ENCODE data around the gene DDX31. TPM values are rescaled to one million over a fixed set of nuclear protein-coding genes. Genes with fewer than 3 reads are reported as not detected.

DDX31 gene
- total RNA-seq, 1 experiment from 2014 or later: 26.2 TPM

DNA sequence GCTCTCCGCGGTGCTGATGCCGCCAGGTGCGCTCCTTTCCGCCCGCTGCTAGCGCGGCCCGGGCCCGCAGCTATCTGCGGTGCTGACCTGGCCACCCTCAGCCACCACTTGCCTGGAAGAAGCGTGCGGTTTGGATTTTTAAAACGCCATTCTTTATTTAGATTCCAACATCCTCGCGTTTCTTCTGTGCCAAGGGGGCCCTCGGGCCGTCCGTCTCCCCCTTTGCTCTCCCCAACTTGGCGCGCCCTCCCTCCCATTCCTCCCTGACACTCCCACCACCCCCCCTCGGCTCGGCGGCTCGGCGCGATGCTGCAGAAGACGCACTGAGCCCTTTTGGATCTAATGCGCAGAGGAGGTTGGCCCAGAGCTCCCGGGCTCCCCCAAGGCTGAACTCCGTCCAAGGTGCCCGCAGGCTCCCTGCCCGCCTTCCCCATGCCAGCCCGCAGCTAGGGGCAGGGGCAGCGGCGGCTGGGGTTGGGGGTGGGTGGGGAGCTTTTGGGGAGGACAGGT lies 87.5 kb downstream of the DDX31 start, which contains the start of gene BARHL1:
Gene BARHL1 (plus strand): TSS at position 331 of the 510 bp plus-strand sequence. CDS start 192 bp downstream, outside the sequence.
- Mint-ChIP-seq H3K36me3 (no peaks in the 10 kb centered on the region), H3K4me1 (peaks cover 46% of the 10 kb centered on the region), H3K4me3 (peak within 1 kb of the TSS; percentile 69), H3K27ac (no peak within 1 kb of the TSS), H3K9me3 (no peaks in the 10 kb centered on the region), H3K27me3 (ENCODE audit: low read depth) (peaks cover 99% of the 10 kb centered on the region)
- no peak for DNase-seq (ENCODE audit: low spot score)
- no peak for ATAC-seq
- CTCF ChIA-PET: interaction anchor here (0.5 to 1.1 kb wide), 3 partner anchors 14 to 172 kb away, joined by 3 read pairs; partner anchors contain the start of gene CFAP77
- TF ChIP-seq ZNF416 (CRISPR knock-in tag; IDR thresholded peaks at IDR 0.05): peak; percentile 82; the same call in 1 of the 2 replicates
- TF ChIP-seq, protein P1, sequence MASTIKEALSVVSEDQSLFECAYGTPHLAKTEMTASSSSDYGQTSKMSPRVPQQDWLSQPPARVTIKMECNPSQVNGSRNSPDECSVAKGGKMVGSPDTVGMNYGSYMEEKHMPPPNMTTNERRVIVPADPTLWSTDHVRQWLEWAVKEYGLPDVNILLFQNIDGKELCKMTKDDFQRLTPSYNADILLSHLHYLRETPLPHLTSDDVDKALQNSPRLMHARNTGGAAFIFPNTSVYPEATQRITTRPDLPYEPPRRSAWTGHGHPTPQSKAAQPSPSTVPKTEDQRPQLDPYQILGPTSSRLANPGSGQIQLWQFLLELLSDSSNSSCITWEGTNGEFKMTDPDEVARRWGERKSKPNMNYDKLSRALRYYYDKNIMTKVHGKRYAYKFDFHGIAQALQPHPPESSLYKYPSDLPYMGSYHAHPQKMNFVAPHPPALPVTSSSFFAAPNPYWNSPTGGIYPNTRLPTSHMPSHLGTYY (CRISPR knock-in tag; IDR thresholded peaks at IDR 0.05): no peak
- POLR2A ChIA-PET: no interaction called here

DNA sequence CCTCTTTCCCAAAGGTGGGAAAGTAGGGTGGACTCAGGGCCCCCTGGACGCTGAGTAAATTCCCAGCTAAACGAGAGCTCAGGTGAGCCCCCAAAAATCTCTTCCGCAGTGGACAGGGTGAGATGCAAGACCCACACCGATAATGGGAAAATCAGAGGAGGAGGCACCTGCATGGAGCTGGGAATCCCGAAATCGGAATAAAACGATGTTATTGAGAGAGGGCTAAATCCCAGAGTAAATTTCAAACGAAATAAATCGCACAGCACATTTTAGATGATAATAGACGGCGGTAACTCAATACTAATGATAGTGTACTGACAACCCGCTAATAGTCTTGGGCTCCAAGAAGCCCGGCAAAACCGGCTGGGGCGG lies 90.4 kb downstream of the DDX31 start:
- ChIA-PET POLR2A (no interaction called here), CTCF (interaction anchor here (0.7 to 1.7 kb wide), 3 partner anchors 12 to 165 kb away, joined by 4 read pairs; no protein-coding TSS in a partner anchor)
- TF ChIP-seq FOXP1 (CRISPR knock-in tag; IDR thresholded peaks at IDR 0.05; ENCODE audit: borderline replicate concordance): no peak
- no peak for TF ChIP-seq CREB1 (CRISPR knock-in tag; IDR thresholded peaks at IDR 0.05)
- TF ChIP-seq, protein P2, sequence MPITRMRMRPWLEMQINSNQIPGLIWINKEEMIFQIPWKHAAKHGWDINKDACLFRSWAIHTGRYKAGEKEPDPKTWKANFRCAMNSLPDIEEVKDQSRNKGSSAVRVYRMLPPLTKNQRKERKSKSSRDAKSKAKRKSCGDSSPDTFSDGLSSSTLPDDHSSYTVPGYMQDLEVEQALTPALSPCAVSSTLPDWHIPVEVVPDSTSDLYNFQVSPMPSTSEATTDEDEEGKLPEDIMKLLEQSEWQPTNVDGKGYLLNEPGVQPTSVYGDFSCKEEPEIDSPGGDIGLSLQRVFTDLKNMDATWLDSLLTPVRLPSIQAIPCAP (CRISPR knock-in tag; IDR thresholded peaks at IDR 0.05): no peak
- TF ChIP-seq ZNF317 (CRISPR knock-in tag; IDR thresholded peaks at IDR 0.05; ENCODE audit: borderline replicate concordance, low read depth): no peak
- TF ChIP-seq CBFB (CRISPR knock-in tag; IDR thresholded peaks at IDR 0.05; ENCODE audit: low read depth): no peak
- TF ChIP-seq, protein P3, sequence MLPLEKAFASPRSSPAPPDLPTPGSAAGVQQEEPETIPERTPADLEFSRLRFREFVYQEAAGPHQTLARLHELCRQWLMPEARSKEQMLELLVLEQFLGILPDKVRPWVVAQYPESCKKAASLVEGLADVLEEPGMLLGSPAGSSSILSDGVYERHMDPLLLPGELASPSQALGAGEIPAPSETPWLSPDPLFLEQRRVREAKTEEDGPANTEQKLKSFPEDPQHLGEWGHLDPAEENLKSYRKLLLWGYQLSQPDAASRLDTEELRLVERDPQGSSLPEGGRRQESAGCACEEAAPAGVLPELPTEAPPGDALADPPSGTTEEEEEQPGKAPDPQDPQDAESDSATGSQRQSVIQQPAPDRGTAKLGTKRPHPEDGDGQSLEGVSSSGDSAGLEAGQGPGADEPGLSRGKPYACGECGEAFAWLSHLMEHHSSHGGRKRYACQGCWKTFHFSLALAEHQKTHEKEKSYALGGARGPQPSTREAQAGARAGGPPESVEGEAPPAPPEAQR (CRISPR knock-in tag; IDR thresholded peaks at IDR 0.05): no peak
- TF ChIP-seq MYBL2 (CRISPR knock-in tag; IDR thresholded peaks at IDR 0.05): no peak
- no peak for TF ChIP-seq FOXK1 (CRISPR knock-in tag; IDR thresholded peaks at IDR 0.05)
- TF ChIP-seq, protein P4, sequence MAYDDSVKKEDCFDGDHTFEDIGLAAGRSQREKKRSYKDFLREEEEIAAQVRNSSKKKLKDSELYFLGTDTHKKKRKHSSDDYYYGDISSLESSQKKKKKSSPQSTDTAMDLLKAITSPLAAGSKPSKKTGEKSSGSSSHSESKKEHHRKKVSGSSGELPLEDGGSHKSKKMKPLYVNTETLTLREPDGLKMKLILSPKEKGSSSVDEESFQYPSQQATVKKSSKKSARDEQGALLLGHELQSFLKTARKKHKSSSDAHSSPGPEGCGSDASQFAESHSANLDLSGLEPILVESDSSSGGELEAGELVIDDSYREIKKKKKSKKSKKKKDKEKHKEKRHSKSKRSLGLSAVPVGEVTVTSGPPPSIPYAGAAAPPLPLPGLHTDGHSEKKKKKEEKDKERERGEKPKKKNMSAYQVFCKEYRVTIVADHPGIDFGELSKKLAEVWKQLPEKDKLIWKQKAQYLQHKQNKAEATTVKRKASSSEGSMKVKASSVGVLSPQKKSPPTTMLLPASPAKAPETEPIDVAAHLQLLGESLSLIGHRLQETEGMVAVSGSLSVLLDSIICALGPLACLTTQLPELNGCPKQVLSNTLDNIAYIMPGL (CRISPR knock-in tag; IDR thresholded peaks at IDR 0.05): no peak
- TF ChIP-seq NFYB (CRISPR knock-in tag; conservative IDR thresholded peaks at IDR 0.05; ENCODE audit: low read depth): no peak
- TF ChIP-seq, protein P5, sequence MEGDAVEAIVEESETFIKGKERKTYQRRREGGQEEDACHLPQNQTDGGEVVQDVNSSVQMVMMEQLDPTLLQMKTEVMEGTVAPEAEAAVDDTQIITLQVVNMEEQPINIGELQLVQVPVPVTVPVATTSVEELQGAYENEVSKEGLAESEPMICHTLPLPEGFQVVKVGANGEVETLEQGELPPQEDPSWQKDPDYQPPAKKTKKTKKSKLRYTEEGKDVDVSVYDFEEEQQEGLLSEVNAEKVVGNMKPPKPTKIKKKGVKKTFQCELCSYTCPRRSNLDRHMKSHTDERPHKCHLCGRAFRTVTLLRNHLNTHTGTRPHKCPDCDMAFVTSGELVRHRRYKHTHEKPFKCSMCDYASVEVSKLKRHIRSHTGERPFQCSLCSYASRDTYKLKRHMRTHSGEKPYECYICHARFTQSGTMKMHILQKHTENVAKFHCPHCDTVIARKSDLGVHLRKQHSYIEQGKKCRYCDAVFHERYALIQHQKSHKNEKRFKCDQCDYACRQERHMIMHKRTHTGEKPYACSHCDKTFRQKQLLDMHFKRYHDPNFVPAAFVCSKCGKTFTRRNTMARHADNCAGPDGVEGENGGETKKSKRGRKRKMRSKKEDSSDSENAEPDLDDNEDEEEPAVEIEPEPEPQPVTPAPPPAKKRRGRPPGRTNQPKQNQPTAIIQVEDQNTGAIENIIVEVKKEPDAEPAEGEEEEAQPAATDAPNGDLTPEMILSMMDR (IDR thresholded peaks at IDR 0.05): no peak
- TF ChIP-seq ZNF232 (CRISPR knock-in tag; IDR thresholded peaks at IDR 0.05): no peak
- no peak for TF ChIP-seq TEAD1 (CRISPR knock-in tag; IDR thresholded peaks at IDR 0.05)
- TF ChIP-seq, protein P6, sequence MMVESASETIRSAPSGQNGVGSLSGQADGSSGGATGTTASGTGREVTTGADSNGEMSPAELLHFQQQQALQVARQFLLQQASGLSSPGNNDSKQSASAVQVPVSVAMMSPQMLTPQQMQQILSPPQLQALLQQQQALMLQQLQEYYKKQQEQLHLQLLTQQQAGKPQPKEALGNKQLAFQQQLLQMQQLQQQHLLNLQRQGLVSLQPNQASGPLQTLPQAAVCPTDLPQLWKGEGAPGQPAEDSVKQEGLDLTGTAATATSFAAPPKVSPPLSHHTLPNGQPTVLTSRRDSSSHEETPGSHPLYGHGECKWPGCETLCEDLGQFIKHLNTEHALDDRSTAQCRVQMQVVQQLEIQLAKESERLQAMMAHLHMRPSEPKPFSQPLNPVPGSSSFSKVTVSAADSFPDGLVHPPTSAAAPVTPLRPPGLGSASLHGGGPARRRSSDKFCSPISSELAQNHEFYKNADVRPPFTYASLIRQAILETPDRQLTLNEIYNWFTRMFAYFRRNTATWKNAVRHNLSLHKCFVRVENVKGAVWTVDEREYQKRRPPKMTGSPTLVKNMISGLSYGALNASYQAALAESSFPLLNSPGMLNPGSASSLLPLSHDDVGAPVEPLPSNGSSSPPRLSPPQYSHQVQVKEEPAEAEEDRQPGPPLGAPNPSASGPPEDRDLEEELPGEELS (CRISPR knock-in tag; IDR thresholded peaks at IDR 0.05): no peak
- no peak for TF ChIP-seq ZNF416 (CRISPR knock-in tag; IDR thresholded peaks at IDR 0.05)
- TF ChIP-seq NFE2L1 (CRISPR knock-in tag; IDR thresholded peaks at IDR 0.05): no peak
- no peak for DNase-seq (ENCODE audit: low spot score)
- H3K27me3 Mint-ChIP-seq (ENCODE audit: low read depth): peaks cover 95% of the 10 kb centered on the region
- H3K36me3 Mint-ChIP-seq: no peaks in the 10 kb centered on the region
- peaks cover 22% of the 10 kb centered on the region for H3K4me1 Mint-ChIP-seq
- no peak for ATAC-seq
- H3K9me3 Mint-ChIP-seq: no peaks in the 10 kb centered on the region
- H3K4me3 Mint-ChIP-seq: peak overlapping the region; percentile 50
- no peak overlapping the region for H3K27ac Mint-ChIP-seq

Data from WTC11 (cell line).